Measurements from ENCODE around the gene FAM47E. TPM values are rescaled to one million over a fixed set of nuclear protein-coding genes. Genes with fewer than 3 reads are reported as not detected.

The FAM47E gene
- total and polyA plus RNA-seq, 2 donors (not counting 3 experiments of a cell fraction or from before 2014, with no cell fraction given): 0.11 TPM; not detected in 1

DNA sequence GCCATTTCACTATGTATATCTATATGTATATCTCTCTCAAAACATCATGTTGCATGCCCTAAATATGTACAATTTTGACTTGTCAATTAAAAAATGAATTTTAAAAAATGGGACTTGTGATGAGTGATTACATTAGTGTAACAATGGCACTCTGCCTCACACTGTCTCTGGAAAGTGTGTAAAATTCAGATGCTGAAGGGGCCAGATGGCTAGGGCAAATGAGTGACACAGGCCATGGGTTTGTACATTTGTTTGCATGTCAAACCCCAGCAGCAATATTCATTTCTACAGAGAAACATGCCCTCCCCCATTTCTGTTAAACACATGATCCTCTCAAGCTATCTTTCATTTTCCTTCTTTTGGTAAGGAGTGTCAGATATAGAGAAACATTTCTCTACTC is 46.0 kb upstream of the FAM47E start:
- ChIA-PET CTCF (interaction anchor here (3.5 kb wide), 1 partner anchor 26 kb away, joined by 13 read pairs; no protein-coding TSS in a partner anchor), POLR2A (no interaction called here)
- peaks cover 16% of the 10 kb centered on the region for H3K4me1 ChIP-seq (ENCODE audit: control insufficient read depth, extremely low read depth, insufficient read depth, low read length)
- H3K27me3 ChIP-seq (ENCODE audit: control insufficient read depth in 2 of 2, insufficient read depth in 2 of 2, low read length in 2 of 2): no peaks in the 10 kb centered on the region
- H3K9me3 ChIP-seq (replicated peaks; ENCODE audit: control insufficient read depth, insufficient read depth, low read length): no peaks in the 10 kb centered on the region
- intact Hi-C loops (cut with micrococcal nuclease) (no loop called here), dilution Hi-C loops (cut with MboI; ENCODE audit: extremely low pct_ligation_motif_present, low sequenced_read_pairs) (no loop called here)
- peaks cover 67% of the 10 kb centered on the region for H3K79me2 ChIP-seq (ENCODE audit: control insufficient read depth, insufficient read depth, low read length)
- TF ChIP-seq MYC (IDR thresholded peaks at IDR 0.05; ENCODE audit: low read depth, low read length): no peak
- no peak for TF ChIP-seq FOS (IDR thresholded peaks at IDR 0.05; ENCODE audit: borderline replicate concordance, insufficient read depth, low read length)
- no peak for TF ChIP-seq GATA2 (IDR thresholded peaks at IDR 0.05; ENCODE audit: insufficient read depth, insufficient read length, low read depth, low read length)
- no peak for TF ChIP-seq POLR2AphosphoS5 (IDR thresholded peaks at IDR 0.05; ENCODE audit: insufficient read depth, low read depth, low read length)
- TF ChIP-seq, protein P1, sequence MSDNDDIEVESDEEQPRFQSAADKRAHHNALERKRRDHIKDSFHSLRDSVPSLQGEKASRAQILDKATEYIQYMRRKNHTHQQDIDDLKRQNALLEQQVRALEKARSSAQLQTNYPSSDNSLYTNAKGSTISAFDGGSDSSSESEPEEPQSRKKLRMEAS (IDR thresholded peaks at IDR 0.05; ENCODE audit: insufficient read depth, insufficient read length): no peak
- no peak for TF ChIP-seq EZH2 (IDR thresholded peaks at IDR 0.05; ENCODE audit: borderline replicate concordance, low read depth, low read length, severe bottlenecking)
- no peak for TF ChIP-seq POLR2A (IDR thresholded peaks at IDR 0.05; ENCODE audit: low read depth, low read length)
- TF ChIP-seq, protein P2, sequence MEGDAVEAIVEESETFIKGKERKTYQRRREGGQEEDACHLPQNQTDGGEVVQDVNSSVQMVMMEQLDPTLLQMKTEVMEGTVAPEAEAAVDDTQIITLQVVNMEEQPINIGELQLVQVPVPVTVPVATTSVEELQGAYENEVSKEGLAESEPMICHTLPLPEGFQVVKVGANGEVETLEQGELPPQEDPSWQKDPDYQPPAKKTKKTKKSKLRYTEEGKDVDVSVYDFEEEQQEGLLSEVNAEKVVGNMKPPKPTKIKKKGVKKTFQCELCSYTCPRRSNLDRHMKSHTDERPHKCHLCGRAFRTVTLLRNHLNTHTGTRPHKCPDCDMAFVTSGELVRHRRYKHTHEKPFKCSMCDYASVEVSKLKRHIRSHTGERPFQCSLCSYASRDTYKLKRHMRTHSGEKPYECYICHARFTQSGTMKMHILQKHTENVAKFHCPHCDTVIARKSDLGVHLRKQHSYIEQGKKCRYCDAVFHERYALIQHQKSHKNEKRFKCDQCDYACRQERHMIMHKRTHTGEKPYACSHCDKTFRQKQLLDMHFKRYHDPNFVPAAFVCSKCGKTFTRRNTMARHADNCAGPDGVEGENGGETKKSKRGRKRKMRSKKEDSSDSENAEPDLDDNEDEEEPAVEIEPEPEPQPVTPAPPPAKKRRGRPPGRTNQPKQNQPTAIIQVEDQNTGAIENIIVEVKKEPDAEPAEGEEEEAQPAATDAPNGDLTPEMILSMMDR (IDR thresholded peaks at IDR 0.05; ENCODE audit: extremely low read depth in 1 of 2, insufficient read depth in 1 of 2, low read depth in 1 of 2, low read length in 2 of 2): no peak
- H2AFZ ChIP-seq (ENCODE audit: low read depth, low read length): no peak overlapping the region
- H3K9me1 ChIP-seq (replicated peaks; ENCODE audit: control insufficient read depth, extremely low read depth, insufficient read depth, low read length): no peaks in the 10 kb centered on the region
- no peak overlapping the region for H3K27ac ChIP-seq (ENCODE audit: insufficient read depth, low read depth, low read length)
- H3K9ac ChIP-seq (replicated peaks; ENCODE audit: extremely low read depth, insufficient read depth, low read length): no peak overlapping the region
- FAIRE-seq: no peak
- BruUV-seq (replicated peaks): no TSS peak
- no peaks in the 10 kb centered on the region for H4K20me1 ChIP-seq (replicated peaks; ENCODE audit: control insufficient read depth, extremely low read depth, insufficient read depth, low read length)
- H3K4me3 ChIP-seq (replicated peaks in 1 of 3; ENCODE audit: insufficient read depth in 1 of 3, low read depth in 1 of 3, low read length in 3 of 3): no peak overlapping the region
- no peak for DNase-seq (ENCODE audit: low read depth, low spot score)
- no peaks in the 10 kb centered on the region for H3K36me3 ChIP-seq (ENCODE audit: control insufficient read depth in 2 of 2, extremely low read depth in 1 of 2, insufficient read depth in 2 of 2, low read length in 2 of 2)
- H3K4me2 ChIP-seq (ENCODE audit: insufficient read depth, low read length): no peak overlapping the region

Data from endothelial cell of umbilical vein (primary cell).